Activated CD8-positive, alpha-beta T cell treated with anti-CD3 and anti-CD28 coated beads for 36 hours (primary cell): Measurements from ENCODE around the gene TMEM120B. TPM values are rescaled to one million over a fixed set of nuclear protein-coding genes. Genes with fewer than 3 reads are reported as not detected.
"Not testable (repeated sequence)": the region's sequence is repeated elsewhere in the genome, so short reads cannot be mapped to it uniquely, and the experiment has no call there.

Experiments used
- ATAC-seq: fragments of 200-7000 bp; cut with Tn5 transposase; one replicate; pipeline ENCODE4 v1.10.0; 2021; ENCODE audit warnings: mild to moderate bottlenecking, moderate library complexity
- CTCF ChIA-PET: fragments of 350-600 bp; sonication (Branson Sonifier 250); formaldehyde crosslinking; loops from one replicate; lab custom pipeline; 2021; ENCODE audit warnings: antibody characterized with exemption; lab: Charles Lee
- POLR2A ChIA-PET: fragments of 350-600 bp; sonication (Branson Sonifier 250); formaldehyde crosslinking; loops from one replicate; lab custom pipeline; 2021; ENCODE audit warnings: antibody characterized with exemption; lab: Charles Lee
- DNase-seq: peaks from one replicate; pipeline ENCODE4 v3.0.0-alpha.2; 2020
- H3K27ac Mint-ChIP-seq: one replicate; pipeline ENCODE4 v1.8.0; 2021; ENCODE audit warnings: mild to moderate bottlenecking, mixed read lengths
- H3K27me3 Mint-ChIP-seq: one replicate; pipeline ENCODE4 v1.8.0; 2021; ENCODE audit warnings: mixed read lengths
- H3K36me3 Mint-ChIP-seq: one replicate; pipeline ENCODE4 v1.8.0; 2021; ENCODE audit warnings: low read depth, mixed read lengths
- H3K4me1 Mint-ChIP-seq: one replicate; pipeline ENCODE4 v1.8.0; 2021; ENCODE audit warnings: low read depth, mixed read lengths
- H3K4me3 Mint-ChIP-seq: one replicate; pipeline ENCODE4 v1.8.0; 2021; ENCODE audit warnings: mild to moderate bottlenecking, moderate library complexity, mixed read lengths
- H3K9me3 Mint-ChIP-seq: one replicate; pipeline ENCODE4 v1.8.0; 2021; ENCODE audit warnings: mixed read lengths
- intact Hi-C: fragments of 100-400 bp; cut with micrococcal nuclease; formaldehyde crosslinking; loops from one replicate; pipeline ENCODE4 v1.10.0; 2022
- total RNA-seq, 2 experiments: library from RNA; stranded (reverse); gene quantifications; one replicate each; pipeline ENCODE4 v1.2.3, GENCODE V29; 2021
- TF ChIP-seq, protein P1 (sequence below): fragments of 200-600 bp; IDR thresholded peaks from one replicate; pipeline ENCODE4 v1.8.0; 2022; ENCODE audit warnings: antibody characterized with exemption, mild to moderate bottlenecking

Gene TMEM120B
- total RNA-seq, 2 experiments from 2014 or later: 11.7 to 12.7 TPM

DNA sequence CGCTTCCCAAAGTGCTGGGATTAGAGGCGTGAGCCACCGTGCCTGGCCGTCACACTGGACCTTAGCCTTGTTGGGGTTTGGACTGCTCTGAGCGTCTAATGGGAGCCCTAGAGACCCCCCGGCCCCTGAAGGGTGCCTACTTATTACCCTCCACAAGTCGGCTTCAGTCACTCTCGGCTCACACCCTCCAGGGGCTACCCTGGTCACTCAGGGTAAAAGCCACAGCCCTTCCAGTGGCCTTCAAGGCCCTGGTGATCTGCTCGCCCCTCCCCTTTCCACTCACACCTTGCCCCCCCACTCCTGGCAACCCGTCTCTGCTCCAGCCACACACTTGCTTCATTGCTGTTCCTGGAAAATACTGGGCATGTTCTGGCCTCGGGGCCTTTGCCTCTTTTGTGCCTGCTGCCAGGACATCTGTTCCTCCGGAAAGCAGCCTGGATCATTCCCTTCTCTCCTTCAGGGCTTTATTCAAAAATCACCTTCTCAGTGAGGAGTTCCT lies 39.5 kb upstream of the TMEM120B start:
- Mint-ChIP-seq H3K27me3 (no peaks in the 10 kb centered on the region), H3K36me3 (no peaks in the 10 kb centered on the region), H3K4me3 (peak overlapping the region; percentile 81), H3K4me1 (peaks cover 32% of the 10 kb centered on the region), H3K9me3 (no peaks in the 10 kb centered on the region), H3K27ac (peak overlapping the region; percentile 96)
- ATAC-seq: no peak
- TF ChIP-seq, protein P1, sequence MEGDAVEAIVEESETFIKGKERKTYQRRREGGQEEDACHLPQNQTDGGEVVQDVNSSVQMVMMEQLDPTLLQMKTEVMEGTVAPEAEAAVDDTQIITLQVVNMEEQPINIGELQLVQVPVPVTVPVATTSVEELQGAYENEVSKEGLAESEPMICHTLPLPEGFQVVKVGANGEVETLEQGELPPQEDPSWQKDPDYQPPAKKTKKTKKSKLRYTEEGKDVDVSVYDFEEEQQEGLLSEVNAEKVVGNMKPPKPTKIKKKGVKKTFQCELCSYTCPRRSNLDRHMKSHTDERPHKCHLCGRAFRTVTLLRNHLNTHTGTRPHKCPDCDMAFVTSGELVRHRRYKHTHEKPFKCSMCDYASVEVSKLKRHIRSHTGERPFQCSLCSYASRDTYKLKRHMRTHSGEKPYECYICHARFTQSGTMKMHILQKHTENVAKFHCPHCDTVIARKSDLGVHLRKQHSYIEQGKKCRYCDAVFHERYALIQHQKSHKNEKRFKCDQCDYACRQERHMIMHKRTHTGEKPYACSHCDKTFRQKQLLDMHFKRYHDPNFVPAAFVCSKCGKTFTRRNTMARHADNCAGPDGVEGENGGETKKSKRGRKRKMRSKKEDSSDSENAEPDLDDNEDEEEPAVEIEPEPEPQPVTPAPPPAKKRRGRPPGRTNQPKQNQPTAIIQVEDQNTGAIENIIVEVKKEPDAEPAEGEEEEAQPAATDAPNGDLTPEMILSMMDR: no peak
- ChIA-PET CTCF (interaction anchor here (0.8 to 6.5 kb wide), 5 partner anchors 9 to 121 kb away, joined by 3 to 76 read pairs (median 11); partner anchors contain the start of gene ORAI1), POLR2A (interaction anchor here (0.6 to 2.0 kb wide), 8 partner anchors 15 to 115 kb away, joined by 3 to 25 read pairs (median 4); partner anchors contain the start of gene ORAI1)
- intact Hi-C loops: loop anchor here (5.0 kb wide), 1 partner anchor 46 kb away; the partner anchor contains the start of gene ORAI1
- DNase-seq: no peak

DNA sequence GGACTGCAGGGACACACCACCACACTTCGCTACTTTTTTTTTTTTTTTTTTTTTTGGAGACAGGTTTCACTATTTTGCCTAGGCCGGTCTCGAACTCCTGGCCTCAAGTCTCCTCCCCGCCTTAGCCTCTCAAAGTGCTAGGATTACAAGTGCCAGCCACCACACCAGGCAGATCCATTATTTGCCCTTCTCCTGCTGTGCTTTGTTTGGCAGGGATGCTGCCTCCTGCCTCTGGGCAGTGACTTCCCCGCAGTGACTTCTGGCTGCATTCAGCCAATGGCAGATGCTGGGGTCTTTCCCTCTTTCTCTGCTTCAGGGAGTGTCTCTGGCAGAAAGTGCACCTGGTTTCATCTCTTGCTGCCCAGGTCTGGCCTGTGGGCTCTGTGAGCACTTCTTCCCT lies 36.4 kb upstream of the TMEM120B start:
- Mint-ChIP-seq H3K27ac (peak overlapping the region; percentile 20), H3K4me1 (peaks cover 29% of the 10 kb centered on the region), H3K27me3 (no peaks in the 10 kb centered on the region), H3K4me3 (no peak overlapping the region), H3K9me3 (no peaks in the 10 kb centered on the region), H3K36me3 (no peaks in the 10 kb centered on the region)
- intact Hi-C loops: no loop called here
- DNase-seq (no peak), ATAC-seq (no peak)
- ChIA-PET POLR2A (no interaction called here), CTCF (interaction anchor here (1.3 kb wide), 1 partner anchor 8 kb away, joined by 6 read pairs; no protein-coding TSS in a partner anchor)
- TF ChIP-seq, protein P1: no peak

DNA sequence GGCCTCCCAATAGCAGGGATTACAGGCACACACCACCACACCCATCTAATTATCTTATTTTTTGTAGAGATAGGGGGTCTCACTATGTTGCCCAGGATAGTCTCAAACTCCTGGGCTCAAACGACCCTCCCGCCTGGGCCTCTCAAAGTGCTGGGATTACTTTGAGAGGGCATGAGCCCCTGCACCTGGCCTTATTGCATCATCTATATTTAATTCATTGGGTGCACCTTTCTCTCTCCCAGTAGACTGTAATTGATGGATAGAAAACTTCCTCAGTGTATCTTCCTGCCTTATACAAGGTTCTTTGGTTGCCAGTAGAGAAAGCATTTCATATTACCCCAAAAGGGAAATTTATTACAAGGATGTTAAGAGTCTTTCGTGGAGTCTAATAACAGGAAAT lies 34.2 kb upstream of the TMEM120B start:
- ChIA-PET CTCF (interaction anchor here (1.4 to 1.9 kb wide), 3 partner anchors 10 to 126 kb away, joined by 6 to 9 read pairs (median 8); partner anchors contain the start of genes MORN3 and RHOF), POLR2A (no interaction called here)
- TF ChIP-seq, protein P1: no peak
- DNase-seq (no peak), ATAC-seq (no peak)
- H3K4me1 Mint-ChIP-seq: peaks cover 15% of the 10 kb centered on the region
- no peaks in the 10 kb centered on the region for H3K27me3 Mint-ChIP-seq
- H3K4me3 Mint-ChIP-seq: no peak overlapping the region
- H3K9me3 Mint-ChIP-seq: no peaks in the 10 kb centered on the region
- intact Hi-C loops: no loop called here
- H3K27ac Mint-ChIP-seq: no peak overlapping the region
- no peaks in the 10 kb centered on the region for H3K36me3 Mint-ChIP-seq

DNA sequence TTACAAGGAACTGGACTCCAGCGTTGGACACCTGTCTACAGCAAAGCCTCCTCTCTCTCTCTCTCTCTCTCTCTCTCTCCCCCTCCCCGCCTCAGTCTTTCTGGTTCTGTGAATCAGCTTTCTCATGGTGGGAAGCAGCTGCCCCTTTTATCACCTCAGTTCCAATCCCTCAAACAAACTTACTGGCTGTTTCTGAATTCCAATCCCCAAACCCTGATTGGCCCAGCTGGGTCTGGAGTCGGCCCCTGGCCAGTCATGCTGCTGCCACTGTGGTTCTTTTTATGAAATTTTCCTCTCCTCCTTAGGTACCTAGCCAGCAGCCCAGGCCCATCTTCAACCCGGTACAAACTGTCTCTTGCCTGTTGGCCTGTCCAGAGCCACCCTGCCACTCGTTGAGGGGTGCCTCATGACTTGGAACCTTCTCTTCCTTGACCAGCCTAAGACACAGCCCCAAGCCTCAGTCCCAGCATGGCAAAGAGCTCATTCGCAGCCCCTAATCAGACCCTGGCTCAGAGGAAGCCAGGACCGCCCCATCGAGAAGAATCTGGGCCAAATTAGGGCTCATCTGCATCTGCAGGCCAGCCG lies 33.7 kb upstream of the TMEM120B start:
- Mint-ChIP-seq H3K27me3 (no peaks in the 10 kb centered on the region), H3K4me3 (no peak overlapping the region), H3K4me1 (peaks cover 10% of the 10 kb centered on the region), H3K36me3 (no peaks in the 10 kb centered on the region), H3K9me3 (no peaks in the 10 kb centered on the region), H3K27ac (peak overlapping the region; percentile 56)
- intact Hi-C loops: no loop called here
- POLR2A ChIA-PET: interaction anchor here (0.7 to 0.9 kb wide), 2 partner anchors 9 to 10 kb away, joined by 3 read pairs; partner anchors contain the start of gene MORN3
- peak; percentile 30 for DNase-seq
- CTCF ChIA-PET: interaction anchor here (1.4 to 1.9 kb wide), 3 partner anchors 10 to 126 kb away, joined by 6 to 9 read pairs (median 8); partner anchors contain the start of genes MORN3 and RHOF
- peak; percentile 34 for ATAC-seq
- TF ChIP-seq, protein P1: no peak

DNA sequence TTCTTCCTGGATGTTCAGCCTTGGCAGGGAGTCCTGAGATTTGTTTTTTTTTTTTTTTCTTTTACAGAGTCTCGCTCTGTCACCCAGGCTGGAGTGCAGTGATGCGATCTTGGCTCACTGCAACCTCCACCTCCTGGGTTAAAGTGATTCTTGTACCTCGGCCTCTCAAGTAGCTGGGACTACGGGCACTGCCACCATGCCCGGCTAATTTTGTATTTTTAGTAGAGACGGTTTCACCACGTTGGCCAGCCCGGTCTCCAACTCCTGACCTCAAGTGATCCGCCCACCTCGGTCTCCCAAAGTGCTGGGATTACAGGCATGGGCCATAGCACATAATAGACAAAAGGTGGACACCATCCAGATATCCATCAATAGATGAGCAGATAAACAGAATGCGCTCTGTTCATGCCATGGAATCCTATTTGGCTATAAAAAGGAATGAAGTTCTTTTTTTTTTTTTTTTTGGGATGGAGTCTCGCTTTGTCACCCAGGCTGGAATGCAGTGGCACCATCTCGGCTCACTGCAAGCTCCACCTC lies 32.8 kb upstream of the TMEM120B start:
- ATAC-seq, H3K27me3 Mint-ChIP-seq, H3K27ac Mint-ChIP-seq, H3K36me3 Mint-ChIP-seq, H3K4me3 Mint-ChIP-seq, H3K9me3 Mint-ChIP-seq, H3K4me1 Mint-ChIP-seq, DNase-seq: not testable (repeated sequence)
- intact Hi-C loops: loop anchor here (5.0 to 10.0 kb wide), 2 partner anchors 142 to 185 kb away; no protein-coding TSS in a partner anchor
- ChIA-PET POLR2A (interaction anchor here (0.7 to 0.9 kb wide), 2 partner anchors 10 to 11 kb away, joined by 3 read pairs; partner anchors contain the start of gene MORN3), CTCF (interaction anchor here (1.4 to 1.9 kb wide), 3 partner anchors 11 to 127 kb away, joined by 6 to 9 read pairs (median 8); partner anchors contain the start of genes MORN3 and RHOF)
